ENCODE data around the gene SPARC.

DNA sequence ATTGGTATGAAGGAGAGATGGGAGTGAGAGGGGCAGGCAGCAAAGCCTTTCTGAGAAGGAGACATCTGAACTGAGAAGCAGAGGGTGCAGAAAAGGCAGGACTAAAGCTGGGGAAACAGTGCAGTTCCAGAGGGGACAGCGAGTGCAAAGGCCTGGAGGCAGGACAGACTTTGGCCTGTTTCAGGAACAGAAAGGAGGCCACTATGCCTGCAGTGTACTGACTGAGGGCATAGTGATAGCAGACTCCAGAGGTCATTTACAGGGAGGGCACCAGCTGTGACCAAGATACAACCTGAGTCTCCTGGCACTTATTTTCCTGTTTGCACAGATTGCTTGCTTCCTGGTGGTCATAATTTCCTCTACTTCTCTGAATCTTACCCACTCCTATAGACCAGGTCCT, 29.6 kb downstream of the SPARC start:
- TF ChIP-seq CTCF (IDR thresholded peaks at IDR 0.05): no peak
- TF ChIP-seq ZFX (IDR thresholded peaks at IDR 0.05; ENCODE audit: borderline replicate concordance): no peak
